T-helper 2 cell treated with Interferon-gamma antibody and Interleukin-4, amounts not matched to agents 100 ng/mL and 5 ng/mL, for 36 hours (primary cell): Measurements from ENCODE around the gene SMOC2. TPM values are rescaled to one million over a fixed set of nuclear protein-coding genes. Genes with fewer than 3 reads are reported as not detected.
"Not testable (repeated sequence)": the region's sequence is repeated elsewhere in the genome, so short reads cannot be mapped to it uniquely, and the experiment has no call there.

ENCODE experiments used
- intact Hi-C: fragments of 100-400 bp; cut with micrococcal nuclease; formaldehyde crosslinking; loops from one replicate; pipeline ENCODE4 v1.15.1; 2023
- total RNA-seq: library from RNA; stranded (reverse); gene quantifications from 2 replicates; pipeline ENCODE4 v1.2.3, GENCODE V29; 2022

The SMOC2 gene
- total RNA-seq, 1 donor from 2014 or later: not detected

DNA sequence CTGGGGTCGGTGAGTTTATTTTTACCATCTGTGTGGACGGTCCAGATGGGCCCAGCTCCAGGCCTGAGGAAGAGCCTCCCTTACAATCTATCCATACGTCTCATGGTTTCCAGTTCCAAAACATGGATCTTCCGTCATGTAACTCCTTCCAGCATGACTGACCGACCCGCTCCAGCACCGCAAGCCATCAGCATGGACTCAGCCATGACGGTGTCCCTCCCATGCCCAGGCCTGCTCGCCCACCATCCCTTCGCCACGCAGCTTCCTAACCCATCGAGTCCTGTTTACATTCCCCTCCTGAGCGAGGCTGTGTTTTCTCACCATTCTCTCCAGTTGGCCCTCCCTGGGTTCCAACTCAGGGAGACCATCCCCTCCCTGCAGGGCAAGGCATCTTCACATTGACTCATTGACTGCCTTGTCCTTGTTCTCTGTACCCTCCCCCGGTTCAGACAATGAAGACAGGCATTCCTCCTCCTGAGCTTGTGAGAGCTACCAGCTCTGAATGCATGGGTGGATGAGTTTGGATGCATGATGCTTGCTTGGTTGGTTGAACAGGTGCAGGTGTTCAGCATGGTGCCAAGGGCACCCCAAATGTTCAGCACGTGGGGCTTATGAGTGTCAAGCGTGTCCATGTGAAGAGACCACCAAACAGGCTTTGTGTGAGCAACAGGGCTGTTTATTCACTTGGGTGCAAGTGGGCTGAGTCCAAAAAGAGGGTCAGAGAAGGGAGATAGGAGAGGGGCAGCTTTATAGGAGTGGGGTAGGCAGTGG is 235.8 kb downstream of the SMOC2 start:
- intact Hi-C loops: no loop called here

GRCh38 chr6:168677323-168677781 is 236.4 kb downstream of the SMOC2 start:
- intact Hi-C loops: not testable (repeated sequence)

DNA sequence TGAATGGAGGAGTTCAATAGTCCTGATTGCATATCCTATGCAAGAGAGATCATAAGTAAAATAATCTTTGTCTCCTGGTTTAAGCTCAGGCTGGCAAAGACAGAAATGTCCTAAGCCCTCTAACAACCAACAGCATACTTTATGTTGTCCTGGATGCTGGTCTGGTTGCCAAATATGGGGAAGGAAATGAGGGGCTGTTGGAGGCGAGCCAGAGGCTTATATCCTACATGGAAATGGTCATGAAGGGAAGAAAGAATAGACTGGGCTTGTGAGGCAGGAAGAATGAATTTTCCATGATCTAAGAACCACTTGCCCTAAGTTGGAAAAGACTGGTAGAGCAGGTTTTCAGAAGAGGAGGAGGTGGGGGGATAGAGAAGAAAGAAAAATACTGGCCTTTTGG is 237.1 kb downstream of the SMOC2 start:
- intact Hi-C loops: no loop called here

DNA sequence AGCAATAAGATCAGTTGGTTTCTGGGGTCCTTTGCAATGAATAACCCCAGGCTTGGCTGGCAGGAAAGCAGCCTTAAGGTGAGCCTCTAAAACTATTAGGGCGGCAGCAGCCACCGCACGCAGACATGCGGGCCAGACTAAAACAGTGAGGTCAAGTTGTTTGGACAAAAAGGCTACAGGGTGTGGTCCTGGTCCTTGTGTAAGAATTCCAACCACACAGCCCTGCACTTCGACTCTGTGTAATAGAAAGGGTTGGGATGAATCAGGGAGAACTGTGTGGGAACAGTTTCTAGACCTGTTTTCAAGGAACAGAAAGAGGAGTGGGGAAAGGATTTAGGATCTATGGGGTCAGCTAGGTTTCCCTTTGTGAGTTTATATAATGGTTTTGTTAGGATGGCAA is 237.6 kb downstream of the SMOC2 start:
- intact Hi-C loops: no loop called here

DNA sequence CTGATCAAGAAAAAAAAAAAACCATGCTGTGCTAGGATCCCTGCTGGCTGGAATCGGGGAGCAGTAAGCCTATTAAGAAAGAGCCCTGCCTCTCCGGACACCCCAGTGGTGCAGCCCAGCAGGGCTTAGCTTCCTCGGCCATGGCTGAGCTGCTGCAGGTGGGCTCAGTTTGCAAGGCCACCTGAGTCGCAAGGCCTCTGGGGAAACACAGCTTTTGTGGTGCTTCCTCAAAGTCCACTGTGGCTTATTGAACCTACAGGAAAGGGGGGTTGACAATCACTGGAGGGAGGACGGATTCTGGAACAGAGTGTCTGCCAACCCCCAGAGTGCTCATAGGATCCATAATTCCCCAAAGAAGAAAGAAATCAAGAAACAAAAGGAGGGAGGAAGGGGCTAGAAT is 240.8 kb downstream of the SMOC2 start:
- intact Hi-C loops: no loop called here

DNA sequence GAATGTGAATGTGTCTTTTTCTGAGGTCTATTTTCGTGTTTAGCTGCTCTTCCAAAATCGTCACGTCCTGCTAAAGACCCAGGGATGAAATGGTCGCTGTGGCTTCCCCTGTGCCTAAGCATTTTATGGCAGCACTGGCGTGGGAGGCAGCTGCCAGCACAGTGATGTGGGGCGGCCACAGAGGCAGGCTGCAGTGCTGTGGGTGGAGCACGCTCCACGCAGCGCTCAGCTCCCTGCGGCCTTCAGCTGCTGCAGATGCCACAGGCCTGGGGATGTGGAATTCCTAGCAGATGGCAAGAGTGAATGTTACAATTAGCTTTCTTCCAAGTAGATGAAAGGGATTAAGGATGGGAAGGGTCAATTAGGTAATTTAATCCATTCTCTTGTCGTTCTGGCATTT is 242.6 kb downstream of the SMOC2 start:
- intact Hi-C loops: no loop called here

DNA sequence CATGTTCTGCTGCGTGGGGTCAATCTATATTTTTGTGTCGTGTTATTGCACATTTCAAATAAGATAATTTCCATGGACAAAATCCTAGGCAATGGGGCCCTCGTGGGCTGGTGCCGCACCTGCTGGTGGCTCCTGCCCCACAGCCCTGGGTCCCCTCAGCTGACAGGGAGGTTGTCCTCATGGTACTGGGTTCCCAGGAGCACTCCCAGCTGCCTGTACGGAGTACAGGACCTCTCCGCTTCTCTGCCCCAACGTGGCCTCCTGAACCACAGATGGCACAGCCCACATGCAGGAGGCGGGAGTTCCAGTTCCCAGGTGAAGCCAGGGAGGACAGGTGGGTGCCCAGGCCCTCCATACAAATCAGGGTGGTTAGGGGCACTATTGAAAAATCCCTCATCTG is 243.5 kb downstream of the SMOC2 start:
- intact Hi-C loops: no loop called here

GRCh38 chr6:168684906-168685305 is 243.9 kb downstream of the SMOC2 start:
- intact Hi-C loops: no loop called here

GRCh38 chr6:168686029-168686738 is 245.2 kb downstream of the SMOC2 start:
- intact Hi-C loops: no loop called here

DNA sequence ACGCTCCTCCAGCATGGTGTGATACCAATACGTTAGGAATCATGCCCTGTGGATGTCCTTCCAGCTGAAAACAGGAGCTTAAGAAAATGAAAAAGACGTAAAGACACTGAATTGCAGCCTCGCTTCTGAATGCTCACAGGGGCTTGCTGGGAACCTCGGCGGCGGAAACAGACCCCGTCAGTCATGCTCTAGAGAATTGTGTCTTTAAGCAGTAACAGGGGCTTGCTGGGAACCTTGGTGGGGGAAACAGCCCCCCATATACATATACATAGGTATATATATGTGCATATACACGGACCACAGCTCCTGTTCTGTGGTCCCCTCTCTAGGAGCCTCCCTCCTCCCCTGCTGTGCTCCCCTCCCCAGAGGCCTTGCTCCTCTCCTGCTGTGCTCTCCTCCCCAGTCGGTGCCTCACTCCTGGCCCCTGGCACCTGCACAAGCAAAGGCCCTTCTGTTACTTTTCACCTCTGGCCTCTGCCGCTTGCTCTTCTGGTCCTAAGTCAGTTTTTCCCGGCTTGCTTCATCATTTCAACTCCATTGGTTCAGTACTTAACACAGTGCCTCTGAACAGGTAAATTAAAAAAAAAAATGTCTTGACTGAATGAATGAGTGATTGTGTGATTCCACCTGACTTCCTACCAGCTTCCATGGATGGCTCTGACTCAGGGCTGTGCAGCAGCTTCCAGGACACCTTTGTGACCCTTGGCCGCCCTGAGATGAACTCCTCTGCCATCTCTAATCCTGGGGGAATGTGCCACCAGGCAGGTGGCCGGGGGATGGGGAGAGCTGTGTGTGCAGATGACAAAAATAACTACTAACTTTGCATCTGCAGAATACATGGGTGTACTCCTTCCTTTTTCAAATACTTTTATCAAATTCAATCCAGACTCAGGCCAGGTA is 246.1 kb downstream of the SMOC2 start:
- intact Hi-C loops: no loop called here

- intact Hi-C loops: no loop called here
These were observed 249.3 kb downstream of the SMOC2 start for GRCh38 chr6:168690271-168690670.

- intact Hi-C loops: no loop called here
These were observed 250.8 kb downstream of the SMOC2 start for GRCh38 chr6:168691774-168692173.

- intact Hi-C loops: no loop called here
These were observed 251.4 kb downstream of the SMOC2 start for GRCh38 chr6:168692193-168692914.

GRCh38 chr6:168692915-168693257 is 251.9 kb downstream of the SMOC2 start:
- intact Hi-C loops: not testable (repeated sequence)

DNA sequence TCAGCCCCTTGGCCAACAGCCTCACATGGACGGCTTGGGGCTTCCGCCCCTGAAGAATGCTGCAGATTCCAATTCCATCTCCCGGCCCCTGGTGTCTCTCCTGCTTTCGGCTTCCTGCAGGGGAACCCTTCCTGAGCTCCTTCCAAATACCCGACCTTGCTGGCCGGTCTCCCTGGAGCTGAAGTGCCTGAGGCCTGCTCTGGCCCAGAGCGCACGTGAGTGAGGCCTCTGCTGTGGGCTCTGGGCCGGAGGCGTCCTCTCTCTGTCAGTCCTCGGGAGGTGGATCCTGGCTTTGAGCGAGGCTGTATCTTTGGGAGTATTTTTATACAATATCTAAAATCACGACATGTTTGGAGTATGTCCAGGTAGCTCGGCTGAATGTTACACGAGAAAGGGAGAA is 253.8 kb downstream of the SMOC2 start:
- intact Hi-C loops: not testable (repeated sequence)

DNA sequence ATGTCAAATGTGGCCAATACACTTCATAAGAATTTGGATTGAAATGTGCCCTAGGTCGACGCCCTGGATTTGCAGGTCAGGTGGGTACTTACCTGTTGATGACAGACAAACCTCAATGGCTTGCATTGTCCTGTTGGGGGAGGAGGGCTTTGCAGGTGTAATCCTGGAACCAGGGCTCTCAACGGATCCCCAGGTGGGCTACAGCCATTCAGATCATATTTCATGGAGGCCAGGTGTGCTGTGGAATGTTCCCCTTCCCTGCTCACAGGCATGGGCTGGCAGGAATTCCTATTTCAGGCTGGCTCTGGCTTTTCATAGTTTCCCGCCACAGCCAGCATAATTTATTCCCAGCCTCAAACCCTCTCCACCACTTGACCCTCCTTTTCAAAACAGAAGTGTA is 254.7 kb downstream of the SMOC2 start:
- intact Hi-C loops: no loop called here

DNA sequence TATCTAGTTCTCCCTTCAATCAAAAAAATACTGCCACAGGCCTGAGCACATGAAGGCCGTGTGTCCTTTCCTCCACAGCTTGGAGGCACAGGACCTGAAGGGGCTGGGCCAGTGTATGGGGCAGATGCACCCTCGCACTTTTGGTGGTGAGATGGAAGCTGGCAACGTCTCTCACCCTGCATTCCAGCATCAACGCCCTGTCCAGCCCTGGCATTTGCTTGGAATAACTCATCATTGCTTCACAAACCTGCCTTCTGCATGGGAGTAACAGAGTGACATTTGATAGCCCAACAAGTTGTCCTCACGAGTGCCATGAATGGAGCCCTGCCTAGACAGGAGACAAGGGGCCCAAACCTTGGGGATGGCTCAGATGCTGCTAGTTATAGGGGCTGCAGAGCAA is 257.9 kb downstream of the SMOC2 start:
- intact Hi-C loops: no loop called here

- intact Hi-C loops: no loop called here
These were observed 258.8 kb downstream of the SMOC2 start for GRCh38 chr6:168699631-168700295.

GRCh38 chr6:168700880-168701279 is 259.9 kb downstream of the SMOC2 start:
- intact Hi-C loops: no loop called here

DNA sequence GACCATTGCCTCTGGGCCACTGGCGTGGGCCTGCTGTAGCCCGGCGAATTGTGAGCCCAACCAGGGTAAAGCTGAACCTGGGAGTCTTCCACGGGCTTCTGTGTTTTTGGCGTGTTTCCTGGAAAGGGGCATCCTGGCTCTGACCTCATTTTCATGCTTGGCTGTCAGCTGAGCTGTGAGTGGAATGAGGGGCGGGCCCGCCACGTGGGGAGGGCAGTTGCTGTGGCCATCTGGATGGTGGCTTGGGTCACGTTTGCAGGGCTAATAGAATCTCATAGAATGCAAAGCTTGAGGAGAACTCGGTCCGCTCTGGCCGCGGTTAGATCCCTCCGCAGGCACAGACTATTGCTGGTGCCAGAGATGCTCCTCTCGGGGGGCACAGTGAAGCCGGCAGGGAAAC is 263.0 kb downstream of the SMOC2 start:
- intact Hi-C loops: no loop called here

DNA sequence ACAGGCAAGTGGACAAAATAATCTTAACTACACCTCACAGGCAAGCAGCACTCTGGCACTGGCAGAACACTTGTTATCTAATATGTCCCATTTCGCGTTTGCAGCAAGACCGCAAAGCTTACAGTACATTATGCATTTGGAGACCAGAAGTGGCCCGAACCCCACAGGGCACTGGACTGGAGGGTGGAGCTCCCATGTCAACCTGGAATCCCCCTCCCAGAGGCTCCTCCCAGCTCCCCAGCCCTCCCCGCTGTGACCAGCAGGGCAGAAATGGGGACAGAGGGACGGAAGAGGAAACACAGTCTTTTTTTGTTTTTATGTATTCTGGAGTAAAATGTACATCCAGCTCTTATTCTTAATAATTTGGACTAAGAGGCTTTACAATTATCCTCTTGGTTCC is 263.7 kb downstream of the SMOC2 start:
- intact Hi-C loops: no loop called here
